Panc1 (cell line): Measurements from ENCODE around the gene GPR158. TPM values are rescaled to one million over a fixed set of nuclear protein-coding genes. Genes with fewer than 3 reads are reported as not detected.

Source experiments
- ATAC-seq: fragments of 200-7000 bp; cut with Tn5 transposase; 2 replicates; pipeline ENCODE4 v1.9.1; 2020; ENCODE audit warnings: mild to moderate bottlenecking, moderate library complexity
- BruUV-seq: library from RNA; stranded (reverse); fragments of 400-500 nt; replicated peaks from 2 replicates; lab custom pipeline; 2021; lab: Mats Ljungman, UMichigan
- CTCF ChIA-PET: fragments of 300-600 bp; sonication (Branson Sonifier 250); formaldehyde crosslinking; loops from one replicate; lab custom pipeline; 2022; ENCODE audit warnings: antibody characterized with exemption; lab: Charles Lee
- POLR2A ChIA-PET: fragments of 300-600 bp; sonication (Branson Sonifier 250); formaldehyde crosslinking; loops from one replicate; lab custom pipeline; 2022; ENCODE audit warnings: antibody characterized with exemption; lab: Charles Lee
- DNase-seq: peaks from one replicate; pipeline ENCODE4 v3.0.0-alpha.2; 2010; ENCODE audit warnings: low read depth, low spot score
- H3K27ac ChIP-seq: 2 replicates; pipeline ENCODE4 v1.5.1; 2011; ENCODE audit warnings: mild to moderate bottlenecking, low read length, inconsistent platforms
- H3K27me3 ChIP-seq: fragments of 200-500 bp; sonication (Bioruptor generic); 2 replicates; pipeline ENCODE4 v1.6.0; 2014; ENCODE audit warnings: low read length, inconsistent platforms; ENCODE audit not compliant: control insufficient read depth, insufficient read depth
- H3K36me3 ChIP-seq: fragments of 200-500 bp; sonication (Bioruptor generic); 2 replicates; pipeline ENCODE4 v1.5.1; 2014; ENCODE audit warnings: inconsistent platforms, mild to moderate bottlenecking, low read length, moderate library complexity; ENCODE audit not compliant: control insufficient read depth, insufficient read depth
- H3K4me1 ChIP-seq: 2 replicates; pipeline ENCODE4 v1.5.1; 2011; ENCODE audit warnings: inconsistent platforms, mild to moderate bottlenecking, low read length, moderate library complexity; ENCODE audit not compliant: control insufficient read depth, insufficient read depth
- H3K4me3 ChIP-seq, 2 experiments: 2 replicates each; pipeline ENCODE4 v1.5.1; 2011 to 2012; ENCODE audit warnings: low read depth in 2 of 2, low read length in 2 of 2, mild to moderate bottlenecking in 2 of 2, inconsistent platforms in 1 of 2, moderate library complexity in 1 of 2
- H3K9me3 ChIP-seq: fragments of 200-500 bp; sonication (Bioruptor generic); 2 replicates; pipeline ENCODE4 v1.5.1; 2014; ENCODE audit warnings: low read depth, mild to moderate bottlenecking, inconsistent platforms, low read length, moderate library complexity; ENCODE audit not compliant: control insufficient read depth, insufficient read depth
- CTCF ChIP-seq: fragments of 450-650 bp; IDR thresholded peaks from 2 replicates; pipeline ENCODE4 v1.5.1; 2017; ENCODE audit warnings: mild to moderate bottlenecking
- POLR2AphosphoS5 ChIP-seq: IDR thresholded peaks from 2 replicates; pipeline ENCODE4 v1.6.1; 2012; ENCODE audit warnings: mild to moderate bottlenecking, low read depth, low read length, moderate library complexity
- REST ChIP-seq, 2 experiments: IDR thresholded peaks; 2 replicates each; pipeline ENCODE4 v1.6.1; 2011 to 2012; ENCODE audit warnings: low read depth in 2 of 2, control low read depth in 1 of 2, low read length in 1 of 2, mild to moderate bottlenecking in 1 of 2, moderate library complexity in 1 of 2; ENCODE audit not compliant: insufficient read depth in 1 of 2
- SIN3A ChIP-seq: IDR thresholded peaks from 2 replicates; pipeline ENCODE4 v1.6.1; 2012; ENCODE audit warnings: low read depth, mild to moderate bottlenecking, low read length, moderate library complexity, borderline replicate concordance; ENCODE audit not compliant: insufficient read depth
- TCF7L2 ChIP-seq: IDR thresholded peaks from 2 replicates; pipeline ENCODE4 v1.6.1; 2011; ENCODE audit warnings: mild to moderate bottlenecking, low read depth, low read length, inconsistent platforms
- in situ Hi-C: cut with HindIII; loops from 2 replicates; pipeline ENCODE4 v1.10.0; 2016; ENCODE audit warnings: low sequenced_read_pairs, low pct_unique_long_range_greater_than_20kb
- intact Hi-C: fragments of 100-400 bp; cut with micrococcal nuclease; formaldehyde crosslinking; loops from one replicate; pipeline ENCODE4 v1.10.0; 2022; ENCODE audit not compliant: unreplicated experiment
- total RNA-seq: library from RNA; stranded (reverse); gene quantifications from one replicate; pipeline ENCODE4 v1.2.1, GENCODE V29; 2021; ENCODE audit not compliant: unreplicated experiment

Gene GPR158
- total RNA-seq, 1 experiment from 2014 or later = 0.64 TPM

DNA sequence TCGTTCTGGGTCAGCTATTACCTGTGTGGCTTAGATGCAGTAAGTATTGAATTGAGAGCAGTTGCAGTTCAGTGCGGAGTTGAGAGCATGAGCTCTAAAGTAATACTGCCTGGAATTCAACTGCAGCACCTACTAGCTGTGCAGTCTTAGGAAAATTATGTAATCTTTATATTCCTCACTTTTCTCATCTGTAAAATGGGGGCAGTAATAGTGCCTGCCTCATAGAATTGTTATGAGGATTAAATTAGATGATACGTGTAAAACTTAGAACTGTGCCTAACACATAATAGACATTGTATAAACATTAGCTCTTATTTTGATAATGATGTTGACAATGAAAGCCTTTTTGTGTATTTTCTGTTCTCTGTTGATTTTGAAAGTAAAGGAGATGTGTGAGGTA is 330.0 kb downstream of the GPR158 start:
- no peak overlapping the region for H3K27ac ChIP-seq
- POLR2A ChIA-PET = no interaction called here
- BruUV-seq = no TSS peak
- H3K4me3 ChIP-seq = no peak overlapping the region
- ATAC-seq (no peak), DNase-seq (no peak)
- CTCF ChIA-PET = no interaction called here
- intact Hi-C loops (no loop called here), in situ Hi-C loops (no loop called here)
- no peaks in the 10 kb centered on the region for H3K36me3 ChIP-seq
- no peaks in the 10 kb centered on the region for H3K4me1 ChIP-seq
- H3K9me3 ChIP-seq = no peaks in the 10 kb centered on the region
- H3K27me3 ChIP-seq = no peaks in the 10 kb centered on the region
- TF ChIP-seq POLR2AphosphoS5 = no peak
- no peak for TF ChIP-seq SIN3A
- TF ChIP-seq CTCF = no peak
- TF ChIP-seq TCF7L2 = no peak
- TF ChIP-seq REST (IDR thresholded peaks at IDR 0.05; ENCODE audit: insufficient read depth in 1 of 2, low read depth in 2 of 2, low read length in 1 of 2) = no peak

GRCh38 chr10:25505466-25505865 is 330.7 kb downstream of the GPR158 start:
- no peaks in the 10 kb centered on the region for H3K27me3 ChIP-seq
- in situ Hi-C loops = no loop called here
- DNase-seq (no peak), ATAC-seq (no peak)
- intact Hi-C loops = no loop called here
- H3K9me3 ChIP-seq = no peaks in the 10 kb centered on the region
- no peak overlapping the region for H3K4me3 ChIP-seq
- no peaks in the 10 kb centered on the region for H3K4me1 ChIP-seq
- H3K27ac ChIP-seq = no peak overlapping the region
- TF ChIP-seq REST (IDR thresholded peaks at IDR 0.05; ENCODE audit: insufficient read depth in 1 of 2, low read depth in 2 of 2, low read length in 1 of 2) (no peak), SIN3A (no peak), TCF7L2 (no peak), CTCF (no peak), POLR2AphosphoS5 (no peak)
- BruUV-seq = no TSS peak
- ChIA-PET CTCF (no interaction called here), POLR2A (no interaction called here)
- no peaks in the 10 kb centered on the region for H3K36me3 ChIP-seq
